ENCODE data around the gene SNX9. TPM values are rescaled to one million over a fixed set of nuclear protein-coding genes. Genes with fewer than 3 reads are reported as not detected.

The SNX9 gene
- total RNA-seq, 1 experiment from 2014 or later = 33.1 TPM

- no peak for DNase-seq (ENCODE audit: unreplicated experiment)
- Mint-ChIP-seq H3K4me3 (ENCODE audit: unreplicated experiment) (no peak overlapping the region), H3K9me3 (ENCODE audit: unreplicated experiment) (no peaks in the 10 kb centered on the region), H3K27me3 (ENCODE audit: insufficient read depth, unreplicated experiment) (no peaks in the 10 kb centered on the region), H3K36me3 (ENCODE audit: insufficient read depth, unreplicated experiment) (no peaks in the 10 kb centered on the region), H3K27ac (ENCODE audit: low read depth, unreplicated experiment) (no peak overlapping the region), H3K4me1 (ENCODE audit: insufficient read depth, unreplicated experiment) (peaks cover 18% of the 10 kb centered on the region)
- POLR2A ChIA-PET = no interaction called here
- BruUV-seq (replicated peaks) = no TSS peak
- CTCF ChIA-PET = interaction anchor here (0.6 kb wide), 3 partner anchors 41 to 228 kb away, joined by 3 to 6 read pairs (median 4); no protein-coding TSS in a partner anchor
- intact Hi-C loops (cut with micrococcal nuclease) = no loop called here
- no peak for TF ChIP-seq CTCF (IDR thresholded peaks at IDR 0.05; ENCODE audit: unreplicated experiment)
These were observed 167.4 kb downstream of the SNX9 start for GRCh38 chr6:157990321-157991066.

GRCh38 chr6:157991067-157991432 lies 168.0 kb downstream of the SNX9 start:
- no peak for DNase-seq (ENCODE audit: unreplicated experiment)
- no peaks in the 10 kb centered on the region for H3K36me3 Mint-ChIP-seq (ENCODE audit: insufficient read depth, unreplicated experiment)
- no peak overlapping the region for H3K27ac Mint-ChIP-seq (ENCODE audit: low read depth, unreplicated experiment)
- H3K9me3 Mint-ChIP-seq (ENCODE audit: unreplicated experiment) = no peaks in the 10 kb centered on the region
- intact Hi-C loops (cut with micrococcal nuclease) = no loop called here
- TF ChIP-seq CTCF (IDR thresholded peaks at IDR 0.05; ENCODE audit: unreplicated experiment) = no peak
- ChIA-PET POLR2A (no interaction called here), CTCF (interaction anchor here (0.6 kb wide), 1 partner anchor 89 kb away, joined by 6 read pairs; no protein-coding TSS in a partner anchor)
- no TSS peak for BruUV-seq (replicated peaks)
- H3K4me1 Mint-ChIP-seq (ENCODE audit: insufficient read depth, unreplicated experiment) = peaks cover 18% of the 10 kb centered on the region
- no peaks in the 10 kb centered on the region for H3K27me3 Mint-ChIP-seq (ENCODE audit: insufficient read depth, unreplicated experiment)
- no peak overlapping the region for H3K4me3 Mint-ChIP-seq (ENCODE audit: unreplicated experiment)

GRCh38 chr6:157993076-157993475 lies 170.0 kb downstream of the SNX9 start:
- peaks cover 24% of the 10 kb centered on the region for H3K4me1 Mint-ChIP-seq (ENCODE audit: insufficient read depth, unreplicated experiment)
- intact Hi-C loops (cut with micrococcal nuclease) = no loop called here
- H3K9me3 Mint-ChIP-seq (ENCODE audit: unreplicated experiment) = no peaks in the 10 kb centered on the region
- TF ChIP-seq CTCF (IDR thresholded peaks at IDR 0.05; ENCODE audit: unreplicated experiment) = no peak
- no TSS peak for BruUV-seq (replicated peaks)
- no peaks in the 10 kb centered on the region for H3K36me3 Mint-ChIP-seq (ENCODE audit: insufficient read depth, unreplicated experiment)
- H3K27ac Mint-ChIP-seq (ENCODE audit: low read depth, unreplicated experiment) = no peak overlapping the region
- no peaks in the 10 kb centered on the region for H3K27me3 Mint-ChIP-seq (ENCODE audit: insufficient read depth, unreplicated experiment)
- H3K4me3 Mint-ChIP-seq (ENCODE audit: unreplicated experiment) = no peak overlapping the region
- DNase-seq (ENCODE audit: unreplicated experiment) = no peak
- CTCF ChIA-PET = interaction anchor here (0.6 to 0.7 kb wide), 2 partner anchors 16 to 230 kb away, joined by 3 read pairs; no protein-coding TSS in a partner anchor
- POLR2A ChIA-PET = no interaction called here

- no peak for DNase-seq (ENCODE audit: unreplicated experiment)
These were observed 171.2 kb downstream of the SNX9 start for GRCh38 chr6:157994125-157994795.

More at GRCh38 chr6:157994125-157994795, 171.2 kb downstream of the SNX9 start:
- H3K9me3 Mint-ChIP-seq (ENCODE audit: unreplicated experiment) = no peaks in the 10 kb centered on the region
- H3K27me3 Mint-ChIP-seq (ENCODE audit: insufficient read depth, unreplicated experiment) = no peaks in the 10 kb centered on the region
- no peak overlapping the region for H3K4me3 Mint-ChIP-seq (ENCODE audit: unreplicated experiment)
- H3K4me1 Mint-ChIP-seq (ENCODE audit: insufficient read depth, unreplicated experiment) = peaks cover 24% of the 10 kb centered on the region
- no peak overlapping the region for H3K27ac Mint-ChIP-seq (ENCODE audit: low read depth, unreplicated experiment)
- TF ChIP-seq CTCF (IDR thresholded peaks at IDR 0.05; ENCODE audit: unreplicated experiment) = no peak
- POLR2A ChIA-PET = interaction anchor here (1.4 kb wide), 1 partner anchor 13 kb away, joined by 3 read pairs; the partner anchor contains the start of gene SYNJ2
- H3K36me3 Mint-ChIP-seq (ENCODE audit: insufficient read depth, unreplicated experiment) = no peaks in the 10 kb centered on the region
- BruUV-seq (replicated peaks) = no TSS peak
- CTCF ChIA-PET = interaction anchor here (0.5 to 1.1 kb wide), 2 partner anchors 67 to 77 kb away, joined by 3 read pairs; no protein-coding TSS in a partner anchor
- intact Hi-C loops (cut with micrococcal nuclease) = no loop called here

Measured in MCF 10A (cell line).